ENCODE measurements around the gene VSTM2L.

The VSTM2L gene

DNA sequence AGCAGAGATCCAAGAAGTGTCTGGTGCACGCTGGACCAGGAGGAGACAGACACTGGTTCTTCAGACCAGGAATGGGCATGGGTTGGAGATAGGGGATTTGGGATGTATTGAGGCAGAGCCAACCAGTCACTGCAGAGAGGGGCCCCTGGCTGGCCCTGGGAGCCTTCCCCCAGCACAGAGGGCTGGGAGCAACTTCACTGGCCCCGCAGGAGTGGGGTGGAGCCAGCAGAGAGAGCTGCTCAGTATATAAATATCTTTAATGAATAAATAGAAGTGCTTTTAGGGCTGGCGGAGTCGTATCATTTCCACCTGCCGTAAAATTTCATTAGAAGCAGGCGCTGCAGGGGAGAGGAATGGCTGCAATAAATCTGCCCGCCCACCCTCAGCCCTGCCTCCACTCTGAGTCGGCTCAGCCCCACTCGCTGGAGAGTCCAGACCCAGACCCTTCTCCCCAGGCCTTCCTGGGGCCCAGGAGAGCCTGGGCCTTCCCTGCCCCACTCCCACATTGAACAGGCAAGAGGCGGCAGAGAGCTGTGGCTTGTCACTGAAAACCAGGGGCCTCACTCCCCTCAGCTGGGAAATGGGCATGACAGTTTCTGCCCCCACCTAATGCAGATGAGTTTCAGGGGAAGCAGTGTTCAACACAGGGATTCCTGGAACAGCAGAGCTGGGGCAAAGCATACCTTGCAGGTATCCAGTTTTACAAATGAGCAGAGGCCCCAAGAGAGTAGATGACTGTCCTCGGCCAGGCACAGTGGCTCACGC, 23.9 kb upstream of the VSTM2L start:
- no peak for DNase-seq

- no peak for DNase-seq
Measured at GRCh38 chr20:37879843-37880242, 23.1 kb upstream of the VSTM2L start.

- no peak for DNase-seq
Measured at GRCh38 chr20:37880726-37881591, 22.0 kb upstream of the VSTM2L start.

- no peak for DNase-seq
Measured at GRCh38 chr20:37881601-37882343, 21.2 kb upstream of the VSTM2L start.

- DNase-seq = no peak
Measured at GRCh38 chr20:37882961-37883712, 19.8 kb upstream of the VSTM2L start.

DNA sequence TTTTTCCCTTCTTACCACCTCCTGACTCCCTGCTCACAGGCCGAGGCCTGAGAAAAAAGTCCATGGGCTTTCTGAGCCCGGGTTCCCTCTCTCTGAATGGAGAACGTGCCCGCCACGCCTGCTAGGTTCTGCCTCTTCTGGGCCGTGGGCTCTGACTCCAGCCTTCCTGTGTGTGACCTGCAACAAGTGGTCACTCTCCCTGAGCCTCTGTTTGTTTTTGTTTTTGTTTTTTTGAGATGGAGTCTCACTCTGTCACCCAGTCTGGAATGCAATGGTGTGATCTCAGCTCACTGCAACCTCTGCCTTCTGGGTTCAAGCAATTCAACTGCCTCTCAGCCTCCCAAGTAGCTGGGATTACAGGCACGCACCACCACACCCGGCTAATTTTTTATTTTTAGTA, 17.9 kb upstream of the VSTM2L start:
- no peak for DNase-seq

GRCh38 chr20:37885593-37886503, 17.1 kb upstream of the VSTM2L start:
- no peak for DNase-seq

DNA sequence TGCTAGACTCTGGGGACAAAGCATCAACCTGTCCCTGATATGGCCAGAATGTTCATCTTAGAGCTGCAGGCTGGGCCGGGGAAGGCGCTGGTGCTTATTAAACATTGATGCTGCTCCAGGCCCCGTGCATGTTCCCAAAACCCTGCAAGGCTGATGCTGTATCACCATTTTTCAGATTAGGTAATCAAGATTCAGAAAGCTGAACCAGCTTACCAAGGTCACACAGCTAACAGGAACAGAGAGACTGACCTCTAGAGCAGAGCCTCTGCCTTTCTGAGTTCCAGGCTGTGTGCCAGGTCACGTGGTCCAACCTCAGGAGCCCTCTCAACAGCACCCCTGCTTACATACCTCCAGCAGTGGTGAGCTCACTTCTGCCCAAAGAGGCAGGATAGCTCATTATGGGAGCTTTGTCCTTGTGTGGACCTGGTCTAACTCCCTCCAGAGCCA, 16.1 kb upstream of the VSTM2L start:
- no peak for DNase-seq

DNA sequence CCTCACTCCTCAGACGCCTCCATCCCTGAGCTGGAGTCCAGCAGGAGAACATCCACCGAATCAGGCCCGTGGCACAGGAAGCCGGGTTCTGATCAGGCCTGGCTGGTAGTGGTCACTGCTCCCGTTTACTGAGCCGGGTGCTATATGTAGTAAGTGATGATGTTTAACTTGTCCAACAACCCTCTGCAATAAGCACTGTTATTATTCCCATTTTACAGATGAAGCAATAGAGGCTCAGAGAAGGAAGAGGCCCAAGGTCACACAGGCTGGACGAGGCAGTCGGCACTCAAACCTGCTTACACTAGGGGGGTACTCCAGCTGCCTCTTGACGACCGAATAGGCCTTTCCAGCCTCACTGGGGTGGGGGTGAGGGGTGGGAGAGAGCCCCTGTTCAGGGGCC, 14.3 kb upstream of the VSTM2L start:
- no peak for DNase-seq

- no peak for DNase-seq
Measured at GRCh38 chr20:37890108-37890507, 12.8 kb upstream of the VSTM2L start.

DNA sequence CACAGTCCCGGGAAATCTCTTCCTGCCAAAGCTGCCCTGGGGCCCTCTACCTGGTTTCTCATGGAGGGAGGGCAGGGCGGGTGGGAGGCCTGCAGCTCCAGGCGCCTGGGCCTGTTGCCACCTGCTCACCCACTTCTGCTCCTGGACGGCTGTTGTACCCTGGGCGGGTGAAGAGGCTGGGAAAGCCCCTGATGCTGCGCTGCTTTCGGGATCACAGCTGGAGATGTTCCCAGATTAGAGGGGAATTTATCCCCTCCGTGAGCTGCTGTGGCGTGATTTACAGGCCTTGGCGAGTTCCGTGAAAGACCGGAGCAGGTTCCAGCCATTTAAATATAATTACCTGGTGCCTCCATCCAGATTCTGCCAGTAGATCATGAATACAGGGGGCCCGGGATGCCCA, 12.3 kb upstream of the VSTM2L start:
- DNase-seq = no peak

DNA sequence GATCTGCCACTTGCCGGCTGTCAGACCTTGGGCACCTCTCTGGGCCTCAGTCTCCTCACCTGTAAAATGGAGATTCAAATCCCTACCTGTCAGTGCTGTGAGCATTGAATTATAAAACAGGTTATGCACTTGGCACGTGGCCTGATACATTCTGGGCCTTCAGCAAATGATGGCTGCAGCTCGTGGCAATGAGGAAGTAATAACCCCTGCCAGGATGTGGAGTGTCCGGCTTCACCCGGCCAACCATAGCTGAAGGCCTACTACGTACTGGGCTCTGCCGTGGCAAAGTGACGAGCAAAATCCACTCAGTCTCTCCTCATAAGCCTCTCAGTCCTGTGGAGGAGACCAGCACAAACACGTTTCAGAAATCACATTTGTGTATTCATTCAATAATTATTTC, 10.9 kb upstream of the VSTM2L start:
- DNase-seq = no peak

DNA sequence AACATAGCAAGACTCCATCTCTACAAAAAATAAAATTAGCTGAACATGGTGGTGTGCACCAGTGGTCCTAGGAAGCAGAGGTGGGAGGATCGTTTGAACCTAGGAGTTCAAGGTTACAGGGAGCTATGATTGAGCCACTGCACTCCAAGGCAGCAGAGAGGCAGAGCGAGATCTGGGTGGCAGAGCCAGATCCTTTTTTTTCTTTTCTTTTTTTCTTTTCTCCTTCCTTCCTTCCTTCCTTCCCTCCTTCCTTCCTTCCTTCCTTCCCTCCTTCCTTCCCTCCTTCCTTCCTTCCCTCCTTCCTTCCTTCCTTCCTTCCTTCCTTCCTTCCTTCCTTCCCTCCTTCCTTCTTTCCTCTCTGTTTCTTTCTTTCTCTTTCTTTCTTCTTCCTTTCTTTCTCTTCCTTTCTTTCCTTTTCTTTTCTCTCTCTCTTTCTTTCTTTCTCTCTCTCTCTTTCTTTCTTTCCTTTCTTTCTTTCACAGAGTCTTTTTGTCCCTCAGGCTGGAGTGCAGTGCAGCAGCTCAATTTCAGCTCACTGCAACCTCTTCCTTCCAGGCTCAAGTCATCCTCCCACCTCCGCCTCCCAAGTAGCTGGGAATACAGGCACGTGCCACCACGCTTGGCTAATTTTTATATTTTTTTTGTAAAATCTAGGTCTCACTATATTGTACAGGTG, 9.2 kb upstream of the VSTM2L start:
- no peak for DNase-seq

DNA sequence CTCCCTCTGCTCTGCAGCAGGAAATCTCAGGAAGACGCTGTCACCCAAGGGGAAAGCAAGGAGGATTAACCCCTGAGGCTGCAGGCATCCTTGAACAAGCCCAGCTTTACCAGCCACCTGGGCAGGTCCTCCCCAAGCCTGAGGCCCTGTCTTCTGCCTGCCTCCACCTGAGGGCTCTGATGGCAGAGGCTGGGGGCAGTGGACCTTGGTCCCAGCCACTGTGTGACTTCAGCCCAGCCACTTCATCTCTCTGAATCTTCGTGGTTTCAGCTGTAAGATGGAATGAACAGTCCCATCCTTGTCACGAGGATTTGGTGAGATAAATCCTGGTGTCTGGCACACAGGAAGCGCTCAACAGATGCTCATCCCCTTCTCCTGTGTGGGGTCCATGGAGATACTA, 8.5 kb upstream of the VSTM2L start:
- no peak for DNase-seq

- no peak for DNase-seq
Measured at GRCh38 chr20:37895166-37895565, 7.8 kb upstream of the VSTM2L start.

DNA sequence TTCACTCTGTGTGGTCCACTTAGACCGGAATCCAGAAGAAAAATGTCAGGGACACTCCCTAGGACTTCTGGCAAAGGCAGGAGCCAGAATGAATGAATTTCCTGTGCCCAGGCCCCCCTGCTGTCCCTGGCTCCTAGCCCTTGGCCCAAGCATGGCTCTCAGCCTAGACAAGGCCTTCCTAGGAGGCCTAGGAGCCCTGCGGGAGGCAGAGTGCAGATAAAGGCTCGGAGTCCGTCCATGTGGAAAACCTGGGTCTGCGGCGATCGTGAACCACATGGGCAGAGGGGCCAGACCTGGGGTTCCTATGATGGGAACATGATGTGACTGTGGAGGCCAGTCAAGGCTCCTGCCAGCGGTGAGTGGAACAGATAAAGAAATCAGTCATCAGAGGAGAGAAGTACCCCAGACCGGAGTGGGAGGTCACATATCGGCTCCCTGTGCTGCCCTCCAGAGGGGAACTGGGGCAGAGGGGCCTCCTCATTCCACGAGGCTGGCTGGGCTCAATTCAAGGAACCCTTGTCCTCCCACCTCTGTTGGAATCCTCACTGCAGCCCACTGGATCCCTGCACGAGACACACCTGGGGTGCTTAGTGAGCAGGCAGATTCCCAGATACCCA, 5.9 kb upstream of the VSTM2L start:
- no peak for DNase-seq

DNA sequence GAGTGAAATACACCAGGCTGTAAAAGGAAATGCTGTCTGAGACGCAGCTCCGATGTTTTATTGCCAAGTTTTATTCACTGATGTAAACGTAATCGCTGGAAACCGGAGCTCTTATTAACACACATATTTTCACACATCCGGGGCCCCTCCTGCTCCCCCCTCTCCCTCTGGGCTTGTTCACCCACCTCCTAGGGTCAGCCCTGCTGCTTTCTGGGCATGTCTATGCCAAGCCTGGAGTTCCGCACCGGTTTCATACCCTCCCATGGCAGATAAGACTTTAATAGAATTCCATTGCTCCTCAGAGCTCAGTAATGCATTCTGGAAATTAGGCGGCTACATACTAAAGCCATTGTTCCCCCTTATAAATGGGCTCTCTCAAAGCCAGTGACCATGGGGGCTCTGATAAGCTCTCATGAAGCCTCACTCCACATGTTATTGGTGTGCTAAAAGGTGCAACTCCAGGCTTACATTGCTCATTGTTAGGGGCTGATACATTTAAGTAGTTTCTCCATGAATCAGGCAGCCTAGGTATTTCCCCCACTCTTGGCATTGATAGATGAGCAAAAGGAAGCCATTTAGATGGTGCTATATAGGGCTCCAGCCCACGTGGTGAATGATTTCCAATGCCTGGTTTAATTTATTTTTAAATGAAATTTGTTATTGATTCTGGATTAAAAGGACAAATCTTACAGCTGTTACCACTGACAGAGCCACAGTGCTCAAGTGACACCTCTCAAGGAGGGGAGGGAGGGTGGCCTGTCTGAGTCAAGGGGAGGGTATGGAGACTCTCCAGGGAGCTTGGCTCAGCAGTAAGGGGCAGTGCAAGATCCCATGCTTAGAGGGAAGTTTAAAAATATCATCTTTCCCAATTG, 4.5 kb upstream of the VSTM2L start:
- no peak for DNase-seq

DNA sequence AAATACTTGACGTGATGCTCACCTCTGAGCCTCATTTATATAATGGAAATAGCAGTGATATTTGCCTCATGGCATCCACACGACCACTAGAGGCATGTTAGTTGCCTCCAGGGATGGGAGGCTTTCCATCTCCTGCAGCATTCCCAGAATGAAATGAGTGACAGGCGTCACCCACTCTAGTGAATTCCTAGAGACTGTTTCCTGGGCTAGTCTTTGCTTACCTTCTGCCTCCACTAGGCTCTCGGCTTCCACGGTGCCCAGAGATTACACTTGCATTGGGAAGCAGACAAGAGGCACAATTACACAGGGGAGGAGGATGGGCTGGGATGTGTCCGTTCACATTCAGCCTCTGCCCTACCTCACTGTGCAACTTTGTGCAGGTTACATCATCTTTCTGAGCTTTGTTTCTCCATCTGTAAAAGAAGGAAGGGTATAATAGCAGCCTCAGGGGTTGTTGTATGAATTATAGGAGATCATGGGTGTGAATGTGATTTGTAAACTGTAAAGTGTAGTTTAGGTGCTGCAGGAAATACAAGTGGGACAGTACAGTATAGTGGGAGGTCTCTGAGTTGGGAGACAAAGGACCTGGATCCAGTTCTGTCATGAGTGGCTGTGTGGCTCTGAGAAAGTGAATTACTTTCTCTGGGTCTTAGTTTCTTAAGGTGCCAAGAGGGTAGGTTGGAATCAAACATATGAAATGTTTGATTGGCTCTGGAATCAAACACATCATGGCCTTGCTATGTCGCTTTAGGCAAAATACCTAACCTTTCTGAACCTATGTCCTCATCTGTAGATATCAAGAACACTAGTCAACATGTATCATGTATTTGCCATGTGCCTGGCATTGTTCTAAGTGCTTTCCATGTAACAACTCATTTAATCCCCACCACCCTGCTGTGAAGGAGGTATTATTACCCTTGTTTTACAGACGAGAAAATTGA, 3.6 kb upstream of the VSTM2L start:
- DNase-seq = no peak

Data from CD4-positive, alpha-beta T cell treated with Interleukin-4 for 1 hour (primary cell).